ENCODE results near the gene CEP95.

- no peak for TF ChIP-seq CTCF (IDR thresholded peaks at IDR 0.05; ENCODE audit: low read depth, low read length)
- no peak for TF ChIP-seq POLR2A (IDR thresholded peaks at IDR 0.05; ENCODE audit: extremely low read depth, insufficient read length)
Measured at GRCh38 chr17:64515419-64515818, 8.6 kb downstream of the CEP95 start.

Data from NB4 (cell line).